Neural cell (in vitro differentiated cells): ENCODE data around the gene PCDHA6. TPM values are rescaled to one million over a fixed set of nuclear protein-coding genes. Genes with fewer than 3 reads are reported as not detected.
A peak's percentile ranks its signal among the peaks of the same experiment; 100 is the strongest.

Source experiments
- H2AFZ ChIP-seq: fragments of 200-600, 300-800 bp; sonication (generic), shearing (Covaris generic); 2 replicates; pipeline ENCODE4 v1.6.0; 2014; ENCODE audit warnings: low read depth, mild to moderate bottlenecking, antibody characterized with exemption, low read length, moderate library complexity
- H3F3A ChIP-seq: fragments of 200-600 bp; shearing (Covaris generic); 2 replicates; pipeline ENCODE4 v1.6.1; 2016; ENCODE audit warnings: mild to moderate bottlenecking, moderate library complexity, mixed read lengths, antibody characterized with exemption, low read length; ENCODE audit not compliant: insufficient read depth, poor library complexity, severe bottlenecking
- H3K27ac ChIP-seq: fragments of 200-600, 300-800 bp; sonication (generic), shearing (Covaris generic); 2 replicates; pipeline ENCODE4 v1.5.1; 2014; ENCODE audit warnings: mild to moderate bottlenecking, low read length, moderate library complexity
- H3K27me3 ChIP-seq: fragments of 300-800, 200-600 bp; sonication (generic), shearing (Covaris generic); 2 replicates; pipeline ENCODE4 v1.6.0; 2014; ENCODE audit warnings: mild to moderate bottlenecking, low read depth, low read length, moderate library complexity; ENCODE audit not compliant: insufficient read depth
- H3K36me3 ChIP-seq: fragments of 300-800, 200-600 bp; sonication (generic), shearing (Covaris generic); 2 replicates; pipeline ENCODE4 v1.5.1; 2014; ENCODE audit warnings: mild to moderate bottlenecking, antibody characterized with exemption, low read length, moderate library complexity; ENCODE audit not compliant: insufficient read depth
- H3K4me2 ChIP-seq: fragments of 300-800, 200-600 bp; sonication (generic), shearing (Covaris generic); 2 replicates; pipeline ENCODE4 v1.6.0; 2014; ENCODE audit warnings: mild to moderate bottlenecking, low read length
- H3K4me3 ChIP-seq: fragments of 300-800, 200-600 bp; sonication (generic), shearing (Covaris generic); 2 replicates; pipeline ENCODE4 v1.5.1; 2014; ENCODE audit warnings: mild to moderate bottlenecking, low read length, moderate library complexity
- H3K79me2 ChIP-seq: fragments of 200-600 bp; shearing (Covaris generic); replicated peaks from 2 replicates; pipeline ENCODE4 v1.6.0; 2014; ENCODE audit warnings: mild to moderate bottlenecking, low read length, moderate library complexity; ENCODE audit not compliant: insufficient read depth
- H3K9ac ChIP-seq: fragments of 300-800, 200-600 bp; sonication (generic), shearing (Covaris generic); 2 replicates; pipeline ENCODE4 v1.6.1; 2016; ENCODE audit warnings: mild to moderate bottlenecking, low read length, mixed read lengths
- H3K9me2 ChIP-seq: fragments of 200-600 bp; shearing (Covaris generic); 2 replicates; pipeline ENCODE4 v1.6.1; 2016; ENCODE audit warnings: mild to moderate bottlenecking, low read length, mixed read lengths; ENCODE audit not compliant: insufficient read depth
- H3K9me3 ChIP-seq: fragments of 200-600, 300-800 bp; sonication (generic), shearing (Covaris generic); 2 replicates; pipeline ENCODE4 v1.6.1; 2016; ENCODE audit warnings: mild to moderate bottlenecking, mixed run types, low read length, moderate library complexity, mixed read lengths
- H4K20me1 ChIP-seq: fragments of 200-600 bp; shearing (Covaris generic); 2 replicates; pipeline ENCODE4 v1.6.1; 2016; ENCODE audit warnings: mild to moderate bottlenecking, mixed run types; ENCODE audit not compliant: insufficient read depth
- EP300 ChIP-seq: fragments of 450-650 bp; conservative IDR thresholded peaks from 2 replicates; pipeline ENCODE4 v1.6.1; 2014; ENCODE audit warnings: antibody characterized with exemption, mild to moderate bottlenecking, moderate library complexity; ENCODE audit not compliant: poor library complexity, severe bottlenecking
- EZH2 ChIP-seq: fragments of 200-600, 300-800 bp; shearing (Covaris generic), sonication (generic); IDR thresholded peaks from 2 replicates; pipeline ENCODE4 v1.6.1; 2014; ENCODE audit warnings: antibody characterized with exemption, low read length, borderline replicate concordance, mild to moderate bottlenecking; ENCODE audit not compliant: insufficient read depth, poor library complexity, severe bottlenecking
- MXI1 ChIP-seq: fragments of 450-650 bp; conservative IDR thresholded peaks from 2 replicates; pipeline ENCODE4 v1.6.1; 2014; ENCODE audit warnings: antibody characterized with exemption, mild to moderate bottlenecking; ENCODE audit not compliant: poor library complexity, severe bottlenecking
- POLR2AphosphoS5 ChIP-seq: IDR thresholded peaks from 2 replicates; pipeline ENCODE4 v1.6.1; 2012
- RAD21 ChIP-seq: fragments of 450-650 bp; conservative IDR thresholded peaks from 2 replicates; pipeline ENCODE4 v1.6.1; 2014; ENCODE audit warnings: antibody characterized with exemption, mild to moderate bottlenecking, moderate library complexity
- SMC3 ChIP-seq: fragments of 450-650 bp; conservative IDR thresholded peaks from 2 replicates; pipeline ENCODE4 v1.6.1; 2014; ENCODE audit warnings: antibody characterized with exemption, mild to moderate bottlenecking, moderate library complexity; ENCODE audit not compliant: poor library complexity
- TAF1 ChIP-seq: IDR thresholded peaks from 2 replicates; pipeline ENCODE4 v1.6.1; 2012; ENCODE audit warnings: low read depth
- polyA plus RNA-seq: library from polyadenylated mRNA; depleted of rRNA; stranded (reverse); fragments of >200 nt; gene quantifications from 2 replicates; pipeline ENCODE4 v1.2.3, GENCODE V29; 2014
- TF ChIP-seq, protein P1 (sequence below): IDR thresholded peaks from 2 replicates; pipeline ENCODE4 v1.6.1; 2012; ENCODE audit warnings: borderline replicate concordance
- TF ChIP-seq, protein P2 (sequence below): fragments of 450-650 bp; IDR thresholded peaks from 2 replicates; pipeline ENCODE4 v1.5.1; 2014; ENCODE audit warnings: antibody characterized with exemption, mild to moderate bottlenecking, moderate library complexity; ENCODE audit not compliant: poor library complexity, severe bottlenecking

The PCDHA6 gene
- polyA plus RNA-seq, 1 donor from 2014 or later = 3.6 TPM

DNA sequence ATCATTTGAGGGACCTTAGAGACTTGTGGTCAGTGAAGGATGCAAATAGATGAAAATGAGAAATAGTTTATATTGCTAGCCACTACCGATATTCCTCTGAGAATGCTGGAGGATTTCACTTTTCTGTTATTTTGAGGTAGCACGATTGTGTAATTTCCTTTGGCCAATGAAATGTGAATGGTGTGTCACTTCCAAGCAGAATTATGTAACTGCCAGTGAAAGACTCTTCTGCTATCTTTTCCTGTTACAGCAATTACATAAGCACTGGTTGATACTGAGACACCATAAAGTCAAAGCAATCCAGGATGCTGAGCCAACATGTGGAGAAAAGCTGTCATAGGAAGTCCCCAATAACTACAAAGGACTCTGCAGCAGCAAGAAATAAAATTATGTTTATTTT, 36.7 kb upstream of the PCDHA6 start:
- Histone ChIP-seq H3K4me3 (no peak overlapping the region), H3K27ac (no peak overlapping the region), H3K9me2 (no peaks in the 10 kb centered on the region), H3K79me2 (no peaks in the 10 kb centered on the region), H2AFZ (no peak overlapping the region), H3K4me2 (no peak overlapping the region), H4K20me1 (no peaks in the 10 kb centered on the region), H3K9me3 (peaks cover 65% of the 10 kb centered on the region), H3K36me3 (peaks cover 8% of the 10 kb centered on the region), H3K9ac (no peak overlapping the region), H3F3A (no peaks in the 10 kb centered on the region), H3K27me3 (no peaks in the 10 kb centered on the region)
- TF ChIP-seq EZH2 (no peak), RAD21 (no peak), POLR2AphosphoS5 (no peak), MXI1 (no peak), SMC3 (no peak), TAF1 (no peak), EP300 (no peak)
- TF ChIP-seq, protein P1, sequence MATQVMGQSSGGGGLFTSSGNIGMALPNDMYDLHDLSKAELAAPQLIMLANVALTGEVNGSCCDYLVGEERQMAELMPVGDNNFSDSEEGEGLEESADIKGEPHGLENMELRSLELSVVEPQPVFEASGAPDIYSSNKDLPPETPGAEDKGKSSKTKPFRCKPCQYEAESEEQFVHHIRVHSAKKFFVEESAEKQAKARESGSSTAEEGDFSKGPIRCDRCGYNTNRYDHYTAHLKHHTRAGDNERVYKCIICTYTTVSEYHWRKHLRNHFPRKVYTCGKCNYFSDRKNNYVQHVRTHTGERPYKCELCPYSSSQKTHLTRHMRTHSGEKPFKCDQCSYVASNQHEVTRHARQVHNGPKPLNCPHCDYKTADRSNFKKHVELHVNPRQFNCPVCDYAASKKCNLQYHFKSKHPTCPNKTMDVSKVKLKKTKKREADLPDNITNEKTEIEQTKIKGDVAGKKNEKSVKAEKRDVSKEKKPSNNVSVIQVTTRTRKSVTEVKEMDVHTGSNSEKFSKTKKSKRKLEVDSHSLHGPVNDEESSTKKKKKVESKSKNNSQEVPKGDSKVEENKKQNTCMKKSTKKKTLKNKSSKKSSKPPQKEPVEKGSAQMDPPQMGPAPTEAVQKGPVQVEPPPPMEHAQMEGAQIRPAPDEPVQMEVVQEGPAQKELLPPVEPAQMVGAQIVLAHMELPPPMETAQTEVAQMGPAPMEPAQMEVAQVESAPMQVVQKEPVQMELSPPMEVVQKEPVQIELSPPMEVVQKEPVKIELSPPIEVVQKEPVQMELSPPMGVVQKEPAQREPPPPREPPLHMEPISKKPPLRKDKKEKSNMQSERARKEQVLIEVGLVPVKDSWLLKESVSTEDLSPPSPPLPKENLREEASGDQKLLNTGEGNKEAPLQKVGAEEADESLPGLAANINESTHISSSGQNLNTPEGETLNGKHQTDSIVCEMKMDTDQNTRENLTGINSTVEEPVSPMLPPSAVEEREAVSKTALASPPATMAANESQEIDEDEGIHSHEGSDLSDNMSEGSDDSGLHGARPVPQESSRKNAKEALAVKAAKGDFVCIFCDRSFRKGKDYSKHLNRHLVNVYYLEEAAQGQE = no peak
- TF ChIP-seq, protein P2, sequence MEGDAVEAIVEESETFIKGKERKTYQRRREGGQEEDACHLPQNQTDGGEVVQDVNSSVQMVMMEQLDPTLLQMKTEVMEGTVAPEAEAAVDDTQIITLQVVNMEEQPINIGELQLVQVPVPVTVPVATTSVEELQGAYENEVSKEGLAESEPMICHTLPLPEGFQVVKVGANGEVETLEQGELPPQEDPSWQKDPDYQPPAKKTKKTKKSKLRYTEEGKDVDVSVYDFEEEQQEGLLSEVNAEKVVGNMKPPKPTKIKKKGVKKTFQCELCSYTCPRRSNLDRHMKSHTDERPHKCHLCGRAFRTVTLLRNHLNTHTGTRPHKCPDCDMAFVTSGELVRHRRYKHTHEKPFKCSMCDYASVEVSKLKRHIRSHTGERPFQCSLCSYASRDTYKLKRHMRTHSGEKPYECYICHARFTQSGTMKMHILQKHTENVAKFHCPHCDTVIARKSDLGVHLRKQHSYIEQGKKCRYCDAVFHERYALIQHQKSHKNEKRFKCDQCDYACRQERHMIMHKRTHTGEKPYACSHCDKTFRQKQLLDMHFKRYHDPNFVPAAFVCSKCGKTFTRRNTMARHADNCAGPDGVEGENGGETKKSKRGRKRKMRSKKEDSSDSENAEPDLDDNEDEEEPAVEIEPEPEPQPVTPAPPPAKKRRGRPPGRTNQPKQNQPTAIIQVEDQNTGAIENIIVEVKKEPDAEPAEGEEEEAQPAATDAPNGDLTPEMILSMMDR = no peak

DNA sequence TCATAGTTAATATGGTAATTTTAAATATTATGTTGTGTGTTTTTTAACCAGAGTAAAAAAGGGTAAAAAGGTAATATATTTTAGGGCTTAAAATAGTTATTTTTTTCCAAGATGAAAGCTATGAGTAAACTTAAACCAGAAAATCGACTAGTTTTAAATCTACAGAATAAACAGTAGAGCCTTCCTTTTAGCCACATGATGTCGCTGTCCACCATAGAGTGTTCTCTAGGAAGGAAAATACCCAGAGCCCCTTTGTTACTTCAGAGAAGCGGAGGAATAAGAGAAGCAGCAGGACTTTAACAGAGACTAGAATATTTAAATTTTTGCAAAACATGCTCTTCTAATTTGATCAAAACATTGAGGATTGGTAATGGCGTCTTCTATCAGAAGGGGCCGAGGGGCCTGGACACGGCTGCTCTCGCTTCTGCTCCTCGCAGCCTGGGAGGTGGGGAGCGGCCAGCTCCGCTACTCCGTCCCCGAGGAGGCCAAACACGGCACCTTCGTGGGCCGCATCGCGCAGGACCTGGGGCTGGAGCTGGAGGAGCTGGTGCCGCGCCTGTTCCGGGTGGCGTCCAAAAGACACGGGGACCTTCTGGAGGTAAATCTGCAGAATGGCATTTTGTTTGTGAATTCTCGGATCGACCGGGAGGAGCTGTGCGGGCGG, 33.0 kb upstream of the PCDHA6 start, which contains the start of gene PCDHA2:
Gene PCDHA2 (plus strand): TSS at position 258 of the 664 bp plus-strand sequence.
- peaks cover 19% of the 10 kb centered on the region for H3K36me3 ChIP-seq
- H3K9me2 ChIP-seq = no peaks in the 10 kb centered on the region
- peak within 1 kb of the TSS; percentile 52 for H3K9ac ChIP-seq
- peak within 1 kb of the TSS; percentile 59 for H3K4me3 ChIP-seq
- H3K27ac ChIP-seq = peak within 1 kb of the TSS; percentile 58
- H3K4me2 ChIP-seq = no peak within 1 kb of the TSS
- peak; percentile 66 for TF ChIP-seq RAD21
- TF ChIP-seq, protein P2 = peak; percentile 61
- peak; percentile 57 for TF ChIP-seq SMC3
- no peak for TF ChIP-seq EP300
- no peak for TF ChIP-seq MXI1
- no peak for TF ChIP-seq POLR2AphosphoS5
- H3F3A ChIP-seq = no peaks in the 10 kb centered on the region
- peaks cover 62% of the 10 kb centered on the region for H3K9me3 ChIP-seq
- peaks cover 5% of the 10 kb centered on the region for H3K79me2 ChIP-seq
- no peaks in the 10 kb centered on the region for H4K20me1 ChIP-seq
- H3K27me3 ChIP-seq = no peaks in the 10 kb centered on the region
- no peak within 1 kb of the TSS for H2AFZ ChIP-seq
